Testis (tissue), 2 donors: Measurements from ENCODE around the gene ABCA3.

Experiments used
- POLR2A ChIP-seq: fragments of 450-650 bp; IDR thresholded peaks from one replicate; pipeline ENCODE4 v1.6.1; 2017; ENCODE audit warnings: antibody characterized with exemption, mild to moderate bottlenecking, moderate library complexity
- TF ChIP-seq, protein P1 (sequence below), 3 experiments: fragments of 450-650 bp in 2 of 3; fragments of 200-600 bp in 1 of 3; sonication (generic) in 1 of 3; IDR thresholded peaks; one replicate each; pipeline ENCODE4 v1.5.1; 2016 to 2019; ENCODE audit warnings: antibody characterized with exemption in 3 of 3, mild to moderate bottlenecking in 2 of 3, moderate library complexity in 1 of 3

DNA sequence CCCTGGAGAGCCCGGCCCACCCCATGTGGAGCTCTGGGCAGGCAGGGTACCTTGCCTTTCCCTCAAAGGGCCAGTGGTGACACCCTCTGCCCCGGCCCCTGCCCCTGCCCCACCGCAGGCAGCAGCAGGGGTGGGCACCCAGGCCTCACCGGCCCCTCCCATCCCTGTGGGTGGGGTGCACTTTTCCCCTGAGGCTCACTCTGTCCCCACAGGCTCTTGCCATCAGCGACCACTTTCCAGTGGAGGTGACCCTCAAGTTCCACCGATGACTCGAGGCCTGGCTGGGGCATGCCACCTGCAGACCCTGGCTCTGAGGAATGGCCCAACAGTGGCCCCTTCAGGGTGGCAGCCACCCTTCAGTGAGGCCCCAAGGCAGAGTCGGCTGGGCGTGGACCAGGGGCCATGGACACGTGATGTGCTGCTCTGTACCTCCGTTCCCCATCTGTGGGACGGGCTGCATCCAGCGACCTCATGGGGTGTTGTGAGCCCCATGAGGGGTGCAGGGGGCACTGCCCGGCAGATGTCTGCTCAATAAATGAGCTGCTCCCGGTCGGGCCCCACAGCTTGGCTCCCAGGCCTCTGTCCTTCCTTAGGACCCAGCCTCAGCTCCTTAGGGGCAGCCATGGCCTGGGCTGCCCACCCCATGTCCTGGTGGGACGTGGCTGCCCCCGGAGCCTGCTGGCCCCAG, 102.2 kb downstream of the ABCA3 start:
- TF ChIP-seq, protein P1, sequence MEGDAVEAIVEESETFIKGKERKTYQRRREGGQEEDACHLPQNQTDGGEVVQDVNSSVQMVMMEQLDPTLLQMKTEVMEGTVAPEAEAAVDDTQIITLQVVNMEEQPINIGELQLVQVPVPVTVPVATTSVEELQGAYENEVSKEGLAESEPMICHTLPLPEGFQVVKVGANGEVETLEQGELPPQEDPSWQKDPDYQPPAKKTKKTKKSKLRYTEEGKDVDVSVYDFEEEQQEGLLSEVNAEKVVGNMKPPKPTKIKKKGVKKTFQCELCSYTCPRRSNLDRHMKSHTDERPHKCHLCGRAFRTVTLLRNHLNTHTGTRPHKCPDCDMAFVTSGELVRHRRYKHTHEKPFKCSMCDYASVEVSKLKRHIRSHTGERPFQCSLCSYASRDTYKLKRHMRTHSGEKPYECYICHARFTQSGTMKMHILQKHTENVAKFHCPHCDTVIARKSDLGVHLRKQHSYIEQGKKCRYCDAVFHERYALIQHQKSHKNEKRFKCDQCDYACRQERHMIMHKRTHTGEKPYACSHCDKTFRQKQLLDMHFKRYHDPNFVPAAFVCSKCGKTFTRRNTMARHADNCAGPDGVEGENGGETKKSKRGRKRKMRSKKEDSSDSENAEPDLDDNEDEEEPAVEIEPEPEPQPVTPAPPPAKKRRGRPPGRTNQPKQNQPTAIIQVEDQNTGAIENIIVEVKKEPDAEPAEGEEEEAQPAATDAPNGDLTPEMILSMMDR (IDR thresholded peaks at IDR 0.05) = no peak
- TF ChIP-seq POLR2A = no peak
